Calu3 (cell line): ENCODE results near the gene SHC2. TPM values are rescaled to one million over a fixed set of nuclear protein-coding genes. Genes with fewer than 3 reads are reported as not detected.

ENCODE experiments used
- BruUV-seq: library from RNA; stranded (reverse); fragments of 400-500 nt; replicated peaks from 2 replicates; lab custom pipeline; 2021; lab: Mats Ljungman, UMichigan
- CTCF ChIA-PET: fragments of 300-600 bp; sonication (Branson Sonifier 250); formaldehyde crosslinking; loops from one replicate; lab custom pipeline; 2022; ENCODE audit warnings: antibody characterized with exemption; lab: Charles Lee
- DNase-seq: peaks from one replicate; pipeline ENCODE4 v3.0.0; 2022
- H3K27ac Mint-ChIP-seq: one replicate; pipeline ENCODE4 v1.8.0; 2022; ENCODE audit warnings: mixed read lengths; ENCODE audit not compliant: unreplicated experiment
- H3K27me3 Mint-ChIP-seq: one replicate; pipeline ENCODE4 v1.8.0; 2022; ENCODE audit warnings: mixed read lengths; ENCODE audit not compliant: unreplicated experiment
- H3K36me3 Mint-ChIP-seq: one replicate; pipeline ENCODE4 v1.8.0; 2022; ENCODE audit warnings: mild to moderate bottlenecking, moderate library complexity, mixed read lengths; ENCODE audit not compliant: insufficient read depth, unreplicated experiment
- H3K4me1 Mint-ChIP-seq: one replicate; pipeline ENCODE4 v1.8.0; 2022; ENCODE audit warnings: mild to moderate bottlenecking, low read depth, mixed read lengths; ENCODE audit not compliant: unreplicated experiment
- H3K4me3 Mint-ChIP-seq: one replicate; pipeline ENCODE4 v1.8.0; 2022; ENCODE audit warnings: mild to moderate bottlenecking, low read depth, moderate library complexity, mixed read lengths; ENCODE audit not compliant: unreplicated experiment
- H3K9me3 Mint-ChIP-seq: one replicate; pipeline ENCODE4 v1.8.0; 2022; ENCODE audit warnings: low read depth, mixed read lengths; ENCODE audit not compliant: unreplicated experiment
- intact Hi-C: fragments of 100-400 bp; cut with micrococcal nuclease; formaldehyde crosslinking; loops from one replicate; pipeline ENCODE4 v1.10.0; 2022; ENCODE audit not compliant: unreplicated experiment
- total RNA-seq: library from RNA; stranded (reverse); gene quantifications from 2 replicates; pipeline ENCODE4 v1.2.3, GENCODE V29; 2022
- TF ChIP-seq, protein P1 (sequence below): fragments of 200-600 bp; IDR thresholded peaks from one replicate; pipeline ENCODE4 v1.8.0; 2022; ENCODE audit warnings: antibody characterized with exemption; ENCODE audit not compliant: unreplicated experiment

Gene SHC2
- total RNA-seq, 1 experiment from 2014 or later, result 8.4 TPM

DNA sequence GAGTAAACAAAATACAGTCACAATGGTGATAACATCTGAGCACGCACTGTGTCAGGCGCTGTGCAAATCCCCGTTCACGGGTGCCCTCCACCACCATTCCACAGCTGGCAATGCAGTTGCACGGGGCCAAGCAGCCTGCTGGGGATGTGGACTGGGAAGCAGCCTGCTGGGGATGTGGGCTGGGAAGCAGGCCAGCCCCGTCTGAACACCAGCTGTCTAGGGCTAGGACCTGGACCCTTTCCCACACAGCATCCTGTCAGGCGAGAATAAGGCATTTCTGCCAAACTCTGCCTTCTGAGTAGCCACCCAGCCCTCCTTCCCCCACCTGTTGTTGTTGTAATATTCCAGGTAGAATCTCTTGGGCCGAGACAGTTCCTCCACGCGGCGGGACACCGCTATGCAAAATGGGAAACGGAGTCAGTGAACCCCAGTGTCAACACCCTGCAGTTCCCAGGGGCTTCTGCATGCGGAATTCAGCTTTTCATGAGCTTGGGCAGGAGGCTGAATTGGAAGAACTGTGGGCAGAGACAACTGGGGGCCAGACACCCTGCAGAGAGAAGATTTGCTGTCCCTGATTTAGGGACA is 88.4 kb downstream of the SHC2 start:
- H3K36me3 Mint-ChIP-seq, result no peaks in the 10 kb centered on the region
- TF ChIP-seq, protein P1, sequence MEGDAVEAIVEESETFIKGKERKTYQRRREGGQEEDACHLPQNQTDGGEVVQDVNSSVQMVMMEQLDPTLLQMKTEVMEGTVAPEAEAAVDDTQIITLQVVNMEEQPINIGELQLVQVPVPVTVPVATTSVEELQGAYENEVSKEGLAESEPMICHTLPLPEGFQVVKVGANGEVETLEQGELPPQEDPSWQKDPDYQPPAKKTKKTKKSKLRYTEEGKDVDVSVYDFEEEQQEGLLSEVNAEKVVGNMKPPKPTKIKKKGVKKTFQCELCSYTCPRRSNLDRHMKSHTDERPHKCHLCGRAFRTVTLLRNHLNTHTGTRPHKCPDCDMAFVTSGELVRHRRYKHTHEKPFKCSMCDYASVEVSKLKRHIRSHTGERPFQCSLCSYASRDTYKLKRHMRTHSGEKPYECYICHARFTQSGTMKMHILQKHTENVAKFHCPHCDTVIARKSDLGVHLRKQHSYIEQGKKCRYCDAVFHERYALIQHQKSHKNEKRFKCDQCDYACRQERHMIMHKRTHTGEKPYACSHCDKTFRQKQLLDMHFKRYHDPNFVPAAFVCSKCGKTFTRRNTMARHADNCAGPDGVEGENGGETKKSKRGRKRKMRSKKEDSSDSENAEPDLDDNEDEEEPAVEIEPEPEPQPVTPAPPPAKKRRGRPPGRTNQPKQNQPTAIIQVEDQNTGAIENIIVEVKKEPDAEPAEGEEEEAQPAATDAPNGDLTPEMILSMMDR, result no peak
- H3K4me3 Mint-ChIP-seq, result no peak overlapping the region
- BruUV-seq, result no TSS peak
- no peak overlapping the region for H3K27ac Mint-ChIP-seq
- H3K27me3 Mint-ChIP-seq, result peaks cover 74% of the 10 kb centered on the region
- no peaks in the 10 kb centered on the region for H3K9me3 Mint-ChIP-seq
- no peak for DNase-seq
- intact Hi-C loops, result no loop called here
- CTCF ChIA-PET, result no interaction called here
- no peaks in the 10 kb centered on the region for H3K4me1 Mint-ChIP-seq

DNA sequence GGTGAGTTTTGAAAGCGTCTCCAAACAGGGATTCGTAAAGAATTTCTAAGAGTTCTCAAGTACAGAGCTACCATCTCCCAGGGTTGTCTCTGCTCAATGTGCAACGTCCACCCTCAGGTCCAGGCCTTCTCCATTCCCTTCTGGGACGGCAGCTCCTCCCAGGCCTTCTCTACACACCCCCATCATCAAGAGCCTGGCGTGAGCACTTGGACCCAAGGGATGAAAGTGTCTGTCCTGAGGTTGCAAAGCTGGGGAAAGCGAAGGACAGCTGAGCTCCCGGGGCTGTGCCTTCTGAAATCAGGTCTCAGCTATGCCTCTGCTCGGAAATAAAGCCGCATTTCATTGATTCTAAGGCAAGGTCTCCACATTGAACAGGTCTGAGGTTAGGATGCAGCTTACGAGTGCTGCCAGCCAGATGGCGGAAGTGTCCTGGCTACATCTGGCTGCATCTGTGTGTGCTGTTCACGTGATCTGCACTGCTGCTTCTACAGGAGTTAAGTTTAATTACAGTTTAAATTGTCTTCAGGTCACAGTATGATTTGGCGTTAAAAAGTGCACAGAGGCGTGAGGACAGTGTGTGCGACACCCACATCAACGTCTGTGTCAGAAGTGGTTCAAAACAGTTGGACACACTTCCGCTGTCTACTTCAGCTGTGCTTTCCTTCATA is 89.2 kb downstream of the SHC2 start:
- CTCF ChIA-PET, result no interaction called here
- no peak overlapping the region for H3K27ac Mint-ChIP-seq
- H3K4me3 Mint-ChIP-seq, result no peak overlapping the region
- no peaks in the 10 kb centered on the region for H3K9me3 Mint-ChIP-seq
- intact Hi-C loops, result no loop called here
- no peaks in the 10 kb centered on the region for H3K36me3 Mint-ChIP-seq
- TF ChIP-seq, protein P1, result no peak
- peaks cover 82% of the 10 kb centered on the region for H3K27me3 Mint-ChIP-seq
- no peak for DNase-seq
- no peaks in the 10 kb centered on the region for H3K4me1 Mint-ChIP-seq
- BruUV-seq, result no TSS peak

DNA sequence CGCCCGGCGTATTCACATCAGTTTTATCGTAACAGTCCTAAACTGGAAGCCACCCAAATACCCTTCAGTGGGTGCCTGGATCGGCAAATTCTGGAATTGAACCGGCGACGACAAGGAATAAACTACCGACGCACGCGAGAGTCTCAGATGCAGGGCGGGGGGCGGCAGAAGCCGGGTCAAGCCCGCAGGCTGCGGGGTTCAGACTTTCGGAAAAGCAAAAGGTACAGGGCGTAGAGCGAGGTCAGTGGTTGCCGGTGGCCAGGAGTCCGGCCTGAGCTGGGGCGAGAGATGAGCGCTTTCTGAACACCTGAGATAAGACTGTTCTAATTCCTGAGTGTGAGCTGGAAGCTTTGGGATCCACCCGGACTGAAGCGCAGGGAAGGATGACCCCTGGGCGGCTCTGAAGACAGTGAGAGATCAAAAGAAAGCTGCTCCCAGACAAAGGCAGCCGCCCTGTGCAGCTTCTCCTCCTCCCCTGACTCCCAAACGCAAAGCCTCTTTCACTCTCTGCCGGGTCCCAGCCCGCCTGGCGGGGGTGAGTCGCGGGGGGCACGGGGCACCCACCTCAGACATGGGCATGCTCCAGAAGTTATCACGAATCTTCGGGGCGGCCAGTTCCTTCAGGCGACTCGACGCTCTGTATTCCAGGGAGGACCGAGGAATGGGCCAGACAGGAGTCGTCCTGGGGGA is 90.0 kb downstream of the SHC2 start:
- Mint-ChIP-seq H3K27me3 (peaks cover 85% of the 10 kb centered on the region), H3K9me3 (no peaks in the 10 kb centered on the region), H3K27ac (no peak overlapping the region), H3K4me1 (no peaks in the 10 kb centered on the region), H3K36me3 (no peaks in the 10 kb centered on the region), H3K4me3 (no peak overlapping the region)
- TF ChIP-seq, protein P1, result no peak
- CTCF ChIA-PET, result interaction anchor here (0.8 kb wide), 1 partner anchor 8 kb away, joined by 4 read pairs; no protein-coding TSS in a partner anchor
- DNase-seq, result no peak
- intact Hi-C loops, result no loop called here
- no TSS peak for BruUV-seq

DNA sequence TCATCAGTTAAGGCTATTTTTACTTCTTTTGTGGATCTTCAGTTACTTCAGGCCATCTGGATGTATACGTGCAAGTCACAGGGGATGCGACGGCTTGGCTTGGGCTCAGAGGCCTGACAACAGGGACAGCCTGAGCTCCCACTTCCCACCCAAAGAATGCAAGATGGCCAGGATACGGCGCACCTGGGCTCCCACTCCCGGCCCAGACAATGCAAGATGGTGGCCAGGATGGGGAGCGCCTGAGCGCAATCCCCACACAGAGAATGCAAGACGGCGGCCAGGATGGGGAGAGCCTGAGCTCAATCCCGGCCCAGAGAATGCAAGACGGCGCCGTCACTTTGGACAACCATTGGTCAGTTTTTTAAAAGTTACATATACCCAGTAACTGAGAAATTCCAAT is 91.0 kb downstream of the SHC2 start:
- H3K27ac Mint-ChIP-seq, result no peak overlapping the region
- no peaks in the 10 kb centered on the region for H3K9me3 Mint-ChIP-seq
- H3K4me1 Mint-ChIP-seq, result no peaks in the 10 kb centered on the region
- BruUV-seq, result no TSS peak
- peaks cover 85% of the 10 kb centered on the region for H3K27me3 Mint-ChIP-seq
- CTCF ChIA-PET, result no interaction called here
- intact Hi-C loops, result no loop called here
- TF ChIP-seq, protein P1, result no peak
- H3K4me3 Mint-ChIP-seq, result no peak overlapping the region
- no peak for DNase-seq
- H3K36me3 Mint-ChIP-seq, result no peaks in the 10 kb centered on the region
